GM12878 (cell line): ENCODE results near the gene MYO16.

Source experiments
- CTCF ChIP-seq, 3 experiments: IDR thresholded peaks in 2 of 3; conservative IDR thresholded peaks in 1 of 3; 2 replicates each; pipeline ENCODE4 v1.5.1; 2011; ENCODE audit warnings: low read depth in 3 of 3, low read length in 3 of 3, mild to moderate bottlenecking in 3 of 3, control low read depth in 2 of 3, moderate library complexity in 2 of 3, inconsistent platforms in 1 of 3, mixed read lengths in 1 of 3; ENCODE audit not compliant: control insufficient read depth in 2 of 3, insufficient read depth in 1 of 3; ENCODE audit errors: extremely low read depth in 1 of 3
- E4F1 ChIP-seq: fragments of 450-650 bp; IDR thresholded peaks from 2 replicates; pipeline ENCODE4 v1.6.1; 2018; ENCODE audit warnings: borderline replicate concordance, mild to moderate bottlenecking; ENCODE audit not compliant: partially characterized antibody
- ESRRA ChIP-seq: IDR thresholded peaks from 2 replicates; pipeline ENCODE4 v1.6.1; 2012; ENCODE audit warnings: mild to moderate bottlenecking, low read length, improper control_type of control experiment
- EZH2 ChIP-seq: IDR thresholded peaks from 2 replicates; pipeline ENCODE4 v1.6.1; 2012; ENCODE audit warnings: low read depth, mild to moderate bottlenecking, control low read depth, inconsistent platforms, low read length, borderline replicate concordance; ENCODE audit not compliant: control insufficient read depth
- FOXM1 ChIP-seq: IDR thresholded peaks from 2 replicates; pipeline ENCODE4 v1.6.1; 2012; ENCODE audit warnings: low read depth, mild to moderate bottlenecking, inconsistent platforms, low read length, moderate library complexity
- GABPA ChIP-seq: IDR thresholded peaks from 2 replicates; pipeline ENCODE4 v1.6.1; 2014; ENCODE audit warnings: antibody characterized with exemption, low read depth, mild to moderate bottlenecking, inconsistent platforms
- MAX ChIP-seq: IDR thresholded peaks from 2 replicates; pipeline ENCODE4 v1.6.1; 2012; ENCODE audit warnings: low read depth, low read length, improper control_type of control experiment
- POLR2A ChIP-seq: IDR thresholded peaks from 2 replicates; pipeline ENCODE4 v1.6.1; 2011; ENCODE audit warnings: low read depth, mild to moderate bottlenecking, low read length
- RCOR1 ChIP-seq: conservative IDR thresholded peaks from 2 replicates; pipeline ENCODE4 v1.6.1; 2012; ENCODE audit warnings: low read depth, low read length, improper control_type of control experiment
- SREBF1 ChIP-seq: IDR thresholded peaks from 2 replicates; pipeline ENCODE4 v1.6.1; 2012; ENCODE audit warnings: mild to moderate bottlenecking, low read length
- ZNF384 ChIP-seq: IDR thresholded peaks from 2 replicates; pipeline ENCODE4 v1.6.1; 2012; ENCODE audit warnings: low read depth, mild to moderate bottlenecking, low read length, improper control_type of control experiment, borderline replicate concordance

DNA sequence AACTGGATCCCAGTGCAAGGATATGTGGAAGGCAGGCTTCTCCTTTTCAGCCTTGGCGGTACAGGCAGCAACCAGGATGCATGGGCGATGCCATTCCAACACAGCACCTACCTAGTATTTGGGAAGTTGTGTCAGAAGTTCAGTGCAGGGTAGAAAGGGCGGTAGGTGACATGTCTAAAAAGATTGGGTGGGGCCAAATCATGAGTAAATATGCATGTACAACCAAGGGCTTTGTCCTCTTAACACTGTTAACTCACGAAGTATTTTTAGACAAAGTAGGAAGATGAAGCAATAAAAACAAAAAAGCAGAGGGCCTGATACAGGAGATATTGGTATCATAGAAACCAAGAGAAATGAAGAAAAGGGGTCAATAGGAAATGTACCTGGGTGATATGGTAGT, 392.1 kb downstream of the MYO16 start:
- TF ChIP-seq ZNF384: no peak
- no peak for TF ChIP-seq CTCF (IDR thresholded peaks at IDR 0.05 in 2 of 3, conservative IDR thresholded peaks at IDR 0.05 in 1 of 3; ENCODE audit: control insufficient read depth in 2 of 3, extremely low read depth in 1 of 3, insufficient read depth in 1 of 3, low read depth in 3 of 3, low read length in 3 of 3)
- TF ChIP-seq EZH2: no peak
- no peak for TF ChIP-seq FOXM1
- no peak for TF ChIP-seq POLR2A
- no peak for TF ChIP-seq E4F1
- no peak for TF ChIP-seq MAX
- TF ChIP-seq GABPA: no peak
- no peak for TF ChIP-seq SREBF1
- no peak for TF ChIP-seq ESRRA
- TF ChIP-seq RCOR1: no peak
